Islet of Langerhans (tissue), 1 donor: Measurements from ENCODE around the gene EYA4.

ENCODE experiments used
- FAIRE-seq: peaks from one replicate; lab custom pipeline; 2011; peaks lifted over from hg19 to GRCh38; lab: Jason Lieb, UNC

Gene EYA4

DNA sequence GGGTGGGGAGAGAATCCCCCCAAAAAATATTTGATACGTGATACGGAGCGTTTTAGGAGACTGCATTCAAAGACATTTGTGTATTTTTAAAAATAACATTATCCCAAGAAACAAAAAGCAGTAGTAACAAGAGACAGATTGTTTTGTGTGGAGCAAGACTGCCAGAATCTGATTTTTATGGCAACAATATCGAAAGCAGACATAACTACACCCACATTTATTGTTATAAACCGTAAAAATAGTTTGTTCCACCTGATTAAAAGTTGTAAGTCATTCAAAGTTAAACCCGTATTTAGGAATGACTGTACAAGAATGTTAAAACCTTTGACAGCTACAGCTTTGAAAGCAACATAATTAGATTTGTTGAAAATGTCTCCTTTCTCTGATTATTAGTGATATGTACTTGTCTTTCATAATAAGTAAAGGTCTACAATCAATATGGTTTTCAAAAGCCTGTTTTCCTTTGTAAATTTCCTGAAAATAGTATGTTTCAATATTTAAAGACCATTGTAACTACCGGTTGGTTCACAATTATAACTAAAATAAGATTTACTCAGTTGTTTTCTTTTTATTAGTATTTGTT lies 2.7 kb downstream of the EYA4 start:
- no peak for FAIRE-seq

DNA sequence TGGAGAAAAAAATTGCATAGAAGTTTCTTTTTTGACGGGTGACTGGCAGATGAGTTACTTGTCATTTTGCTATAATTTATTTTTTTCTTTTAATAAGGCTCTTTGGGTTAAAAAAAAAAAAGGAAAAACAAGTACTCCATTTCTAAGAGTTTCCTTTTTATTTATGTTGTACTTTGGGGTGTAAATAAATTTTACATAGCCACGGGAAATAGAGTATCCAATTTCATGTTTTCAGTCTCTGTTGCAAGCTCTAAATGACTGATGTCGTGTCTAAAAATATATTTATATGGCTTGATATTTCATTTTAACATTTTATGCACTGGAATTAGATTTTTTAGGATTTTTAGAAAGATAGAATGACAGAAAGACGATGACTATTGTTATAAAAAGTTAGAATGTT lies 3.4 kb downstream of the EYA4 start:
- FAIRE-seq: no peak

DNA sequence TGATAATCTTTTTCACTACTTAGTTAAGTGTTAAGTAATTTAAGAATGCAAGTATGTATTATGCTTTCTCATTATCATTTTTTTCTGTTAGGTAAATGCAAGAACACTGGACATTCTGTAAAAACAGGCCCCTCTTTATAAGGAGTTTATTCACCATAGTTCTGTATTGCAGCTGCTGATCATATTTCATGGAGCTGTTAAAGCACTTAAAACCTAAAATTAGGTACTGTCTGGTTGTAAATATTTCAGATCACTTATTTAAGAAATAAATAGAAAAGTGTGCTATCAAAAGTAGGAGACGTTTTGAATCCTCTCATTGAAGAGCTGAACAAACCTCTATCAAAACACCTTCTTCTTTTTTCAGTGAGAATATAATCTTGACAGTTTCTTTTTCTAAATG lies 3.9 kb downstream of the EYA4 start:
- no peak for FAIRE-seq

DNA sequence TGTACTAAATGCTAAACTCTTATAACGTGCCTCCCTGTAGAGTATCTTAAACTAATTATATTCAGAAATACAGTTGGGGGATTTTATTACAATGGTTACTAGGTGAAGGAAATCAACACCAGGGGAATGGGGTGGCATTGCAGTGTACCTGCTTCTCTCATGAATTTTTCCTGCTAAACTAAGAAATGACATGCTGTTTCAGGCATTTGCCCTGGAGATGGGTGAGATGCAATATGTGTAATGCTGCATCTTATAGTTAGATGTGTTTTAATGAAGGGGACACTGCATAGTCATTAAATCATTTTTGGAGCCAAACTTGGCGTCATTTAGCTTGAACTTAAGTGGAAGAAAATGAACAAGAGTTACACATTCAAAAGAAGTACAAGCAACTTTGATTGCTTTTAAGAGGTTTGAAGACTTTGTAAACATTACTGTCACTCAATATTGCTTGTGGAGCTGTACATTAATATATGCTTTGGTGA lies 4.3 kb downstream of the EYA4 start:
- FAIRE-seq: no peak

DNA sequence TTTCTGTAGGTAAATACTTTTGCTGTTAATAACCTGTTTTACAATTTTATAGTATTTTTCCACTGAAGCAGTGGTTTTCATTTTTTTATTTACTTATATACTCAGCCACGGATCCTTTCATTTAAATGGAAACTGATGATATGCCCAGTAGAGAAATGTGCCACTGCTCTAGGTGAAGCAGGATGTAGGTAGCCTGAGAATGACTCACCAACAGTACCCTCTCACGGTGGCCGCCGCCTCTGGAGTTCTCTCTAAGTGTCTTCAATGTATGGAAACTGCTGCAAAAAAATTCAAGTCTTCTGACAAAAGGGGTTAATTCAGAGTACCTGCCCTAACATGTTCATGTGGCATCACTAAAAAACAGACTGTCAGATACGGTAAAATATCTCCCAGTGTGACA lies 6.4 kb downstream of the EYA4 start:
- FAIRE-seq: no peak

DNA sequence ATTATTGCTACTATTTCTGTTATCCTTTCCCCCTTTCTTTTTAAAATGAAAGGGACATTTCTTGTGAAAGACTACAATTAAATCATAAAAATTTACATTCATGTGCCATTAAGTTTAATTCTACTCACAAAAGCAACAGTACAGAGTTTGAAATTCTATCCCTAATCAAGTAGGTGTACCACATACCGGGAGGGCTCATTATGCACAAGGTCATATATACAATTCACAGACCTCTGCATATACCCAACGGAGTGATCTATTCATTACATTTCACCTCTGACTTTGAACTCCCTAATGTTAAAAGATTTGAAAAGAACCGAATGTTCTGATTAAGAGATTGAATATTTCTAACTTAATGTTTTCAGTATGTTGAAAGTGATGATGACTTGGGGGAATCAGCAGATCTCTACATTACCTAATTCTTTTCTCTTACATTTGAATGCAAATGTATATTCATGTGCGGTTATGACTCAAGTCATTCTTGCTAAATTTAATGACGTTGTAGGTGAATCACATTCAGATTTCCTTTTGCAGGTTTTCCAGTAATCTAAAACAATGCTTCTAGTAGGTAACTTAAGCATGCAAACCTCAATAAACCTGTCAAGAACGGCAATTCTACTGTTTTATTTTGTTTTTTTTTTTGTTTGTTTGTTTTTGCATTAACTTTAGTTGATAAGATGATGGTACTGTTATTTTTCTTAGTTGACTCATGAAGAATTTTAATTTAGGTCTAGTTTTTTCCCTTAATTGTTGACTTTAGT lies 7.3 kb downstream of the EYA4 start:
- no peak for FAIRE-seq

DNA sequence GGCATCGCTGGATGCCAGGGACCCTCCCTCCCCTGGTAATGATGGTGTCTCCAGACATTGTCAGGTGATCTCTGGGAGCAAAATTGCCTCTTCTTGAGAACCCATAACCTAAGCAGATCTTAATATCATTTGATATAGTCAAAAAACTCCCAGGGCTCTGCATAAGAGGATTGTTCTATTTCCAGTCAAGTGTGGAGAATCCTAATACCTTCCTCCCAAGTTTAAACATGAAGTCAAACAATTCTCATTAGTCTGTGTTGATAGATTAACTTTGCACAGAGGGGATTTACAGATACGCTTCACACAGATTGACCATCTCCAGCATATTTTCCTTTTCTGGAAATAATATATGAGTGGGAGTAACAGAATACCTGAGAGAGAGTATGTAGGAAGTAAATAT lies 10.5 kb downstream of the EYA4 start:
- no peak for FAIRE-seq

DNA sequence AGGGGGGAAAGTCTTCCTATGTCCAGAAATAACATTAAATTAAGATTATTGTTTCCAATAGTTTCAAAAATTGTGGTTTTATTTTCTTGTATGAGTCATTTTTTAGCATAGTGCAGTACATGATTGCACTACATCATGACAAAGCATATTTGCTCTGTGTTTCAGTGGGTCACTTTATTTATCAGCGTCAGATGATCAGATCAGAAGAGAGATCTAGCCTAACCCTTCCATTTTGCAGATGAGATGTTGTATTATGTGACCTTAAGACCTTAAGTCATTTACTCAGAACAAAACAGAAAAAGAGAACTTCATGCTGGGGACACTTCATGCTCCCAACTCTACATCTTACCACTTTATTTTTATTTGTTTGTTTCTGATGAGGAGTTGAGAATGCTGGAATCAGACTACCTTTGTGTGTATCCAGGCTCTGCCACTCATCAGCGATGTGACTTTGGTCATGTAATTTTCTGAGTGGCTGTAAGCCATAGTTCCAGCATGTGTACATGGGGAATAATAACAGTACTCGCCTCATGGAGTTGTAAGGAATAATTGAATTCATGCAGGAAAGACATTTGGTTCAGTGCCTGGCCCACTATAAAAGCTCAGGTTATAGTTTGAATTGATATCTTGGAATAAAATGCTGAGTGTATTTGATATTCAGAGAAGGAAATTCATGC lies 13.5 kb downstream of the EYA4 start:
- FAIRE-seq: no peak

DNA sequence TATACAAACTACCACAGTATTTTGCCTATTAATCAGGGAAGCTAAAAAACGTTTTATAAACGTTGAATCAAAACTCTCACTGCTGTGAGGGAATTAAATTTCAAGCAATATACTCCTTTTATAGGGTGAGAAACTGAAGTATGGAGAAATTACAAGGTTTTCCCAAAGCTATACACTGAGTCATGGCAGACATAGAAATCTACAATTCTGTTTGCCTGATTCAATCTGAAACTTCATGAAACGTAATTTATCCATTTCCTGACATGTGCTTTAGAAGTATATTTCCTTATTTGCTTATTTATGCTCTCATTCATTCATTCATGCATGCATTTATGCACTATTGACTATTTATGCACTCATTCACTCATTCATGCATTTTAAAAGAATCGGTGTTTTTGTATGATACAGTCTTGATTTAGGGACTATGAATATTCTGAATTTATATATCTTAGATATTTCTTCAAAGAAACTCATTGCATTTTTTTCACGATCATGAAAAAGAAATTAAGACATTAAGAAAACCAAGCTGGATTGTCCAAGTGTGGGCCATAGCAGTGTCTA lies 16.5 kb downstream of the EYA4 start:
- FAIRE-seq: no peak

DNA sequence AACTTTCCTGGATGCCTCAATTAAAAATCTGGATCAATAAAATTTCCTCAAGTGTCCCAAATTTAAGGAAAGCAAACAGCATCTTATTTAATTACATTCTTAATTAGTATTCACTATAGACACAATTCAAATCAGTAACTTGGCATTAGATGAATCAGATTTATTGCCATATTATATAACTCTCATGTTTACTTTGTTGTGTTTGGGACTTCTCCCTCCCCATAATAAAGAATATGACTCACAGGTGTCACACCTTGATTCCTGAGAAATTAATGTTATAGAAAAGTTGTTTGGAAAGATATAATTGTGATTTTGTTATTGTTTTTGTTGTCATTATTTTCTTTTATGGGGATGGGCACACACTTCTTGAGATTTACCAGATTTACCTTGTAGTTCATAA lies 18.4 kb downstream of the EYA4 start:
- FAIRE-seq: no peak

DNA sequence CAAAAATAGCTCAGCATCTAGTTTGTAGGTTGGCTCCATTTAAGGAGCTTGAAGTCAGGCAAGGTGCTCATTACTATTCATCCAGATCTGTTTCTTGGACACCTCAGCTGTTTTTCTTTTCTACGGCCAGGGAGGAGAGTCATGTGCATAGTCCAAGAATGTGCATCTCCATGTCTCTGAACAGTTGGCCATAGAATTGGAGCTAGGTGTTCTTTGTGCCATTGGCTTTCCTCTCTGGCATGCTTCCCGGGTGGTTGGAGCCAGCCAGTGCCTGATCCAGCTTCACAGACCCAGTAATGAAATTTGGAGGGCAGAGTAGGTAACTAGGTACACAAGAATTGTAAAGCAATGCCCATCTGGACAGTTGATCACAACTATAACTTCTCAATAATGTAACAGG lies 21.6 kb downstream of the EYA4 start:
- no peak for FAIRE-seq

DNA sequence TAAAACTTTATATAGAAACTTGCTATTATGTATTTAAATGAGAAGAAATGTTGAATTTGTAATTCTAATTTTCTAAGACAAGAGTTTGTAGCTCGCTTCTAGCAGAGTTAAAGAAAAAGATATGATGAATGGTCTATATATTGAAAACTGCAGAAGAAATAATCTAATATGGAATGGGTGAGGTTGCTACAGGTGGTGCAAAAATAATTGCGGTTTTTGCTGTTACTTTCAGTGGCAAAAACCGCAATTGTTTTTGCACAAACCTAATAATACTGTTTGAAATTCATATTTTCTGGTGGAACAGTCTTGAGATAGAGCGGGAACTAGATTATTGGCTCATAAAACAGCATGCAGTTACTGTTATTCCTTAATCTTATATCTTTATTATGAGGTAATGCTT lies 23.9 kb downstream of the EYA4 start:
- FAIRE-seq: no peak

DNA sequence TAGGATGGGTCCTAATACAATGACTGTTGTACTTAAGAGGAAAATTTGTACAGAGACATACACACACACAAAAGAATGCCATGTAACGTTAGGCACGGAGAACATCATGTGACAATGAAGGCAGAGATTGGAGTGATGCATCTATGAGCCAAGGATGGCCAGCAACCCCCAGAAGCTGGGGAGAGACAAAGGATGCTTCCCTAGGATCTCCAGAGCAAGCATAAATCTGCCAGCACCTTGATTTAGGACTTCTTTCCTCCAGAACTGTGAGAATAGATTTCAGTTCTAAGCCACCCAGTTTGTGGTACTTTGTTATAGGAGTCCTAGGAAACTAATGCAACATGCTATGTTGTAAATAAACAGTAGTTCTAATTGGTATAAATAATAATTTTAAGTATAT lies 25.0 kb downstream of the EYA4 start:
- FAIRE-seq: no peak

DNA sequence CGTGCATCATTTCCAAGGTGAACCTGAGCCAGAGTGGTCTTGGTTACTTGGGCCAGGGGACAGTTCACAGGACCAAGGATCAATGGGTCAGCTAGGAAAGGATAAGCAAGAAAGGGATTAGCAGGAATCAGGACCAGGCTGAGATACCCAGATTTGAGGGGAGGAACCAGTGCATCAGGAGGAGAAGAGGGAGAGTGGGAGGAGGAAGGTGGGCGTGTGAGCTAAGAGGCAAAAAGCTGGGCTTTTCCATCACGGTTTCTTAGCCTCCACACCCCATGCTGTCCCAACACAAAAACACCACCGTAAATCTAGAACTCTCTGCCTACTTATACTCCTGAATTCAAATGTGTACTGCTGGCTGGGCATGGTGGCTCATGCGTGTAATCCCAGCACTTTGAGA lies 27.5 kb downstream of the EYA4 start:
- no peak for FAIRE-seq

DNA sequence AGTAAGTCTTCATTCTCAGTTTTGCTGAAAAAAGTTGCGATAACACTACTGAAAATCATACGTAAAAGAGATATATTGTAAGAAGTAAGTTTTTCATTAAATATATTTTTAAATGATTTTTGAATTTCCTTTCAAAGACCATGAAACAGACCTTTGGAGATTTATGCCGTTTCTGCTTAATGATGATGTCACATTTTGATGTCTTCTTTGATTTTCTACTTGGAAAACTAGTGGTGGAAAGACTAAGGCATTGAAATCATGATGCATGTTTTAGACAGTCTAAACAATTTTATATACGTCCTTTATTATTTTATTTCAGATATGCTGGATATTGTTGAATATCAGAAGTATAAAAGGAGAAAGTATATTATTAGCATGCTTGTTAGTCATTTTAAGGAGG lies 33.7 kb downstream of the EYA4 start:
- no peak for FAIRE-seq

DNA sequence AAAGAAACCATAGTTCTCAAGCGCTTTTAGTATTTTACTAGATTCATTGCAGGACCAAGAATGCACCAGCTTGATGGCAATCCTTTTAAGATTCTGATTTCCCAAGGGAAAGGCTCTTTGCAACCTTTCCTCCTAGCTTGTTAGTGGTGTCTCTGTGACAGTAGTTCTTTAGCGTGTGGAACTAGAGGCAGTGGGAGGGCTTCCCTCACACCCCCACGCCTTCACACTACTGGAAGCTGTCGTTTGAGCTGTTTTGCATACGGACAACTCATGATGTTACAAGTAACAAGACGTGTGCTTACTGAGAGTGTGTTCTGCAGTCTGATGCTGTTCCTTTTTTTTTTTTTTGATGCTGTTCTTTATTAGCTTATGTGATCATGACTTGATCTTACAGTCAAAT lies 34.1 kb downstream of the EYA4 start:
- FAIRE-seq: no peak

DNA sequence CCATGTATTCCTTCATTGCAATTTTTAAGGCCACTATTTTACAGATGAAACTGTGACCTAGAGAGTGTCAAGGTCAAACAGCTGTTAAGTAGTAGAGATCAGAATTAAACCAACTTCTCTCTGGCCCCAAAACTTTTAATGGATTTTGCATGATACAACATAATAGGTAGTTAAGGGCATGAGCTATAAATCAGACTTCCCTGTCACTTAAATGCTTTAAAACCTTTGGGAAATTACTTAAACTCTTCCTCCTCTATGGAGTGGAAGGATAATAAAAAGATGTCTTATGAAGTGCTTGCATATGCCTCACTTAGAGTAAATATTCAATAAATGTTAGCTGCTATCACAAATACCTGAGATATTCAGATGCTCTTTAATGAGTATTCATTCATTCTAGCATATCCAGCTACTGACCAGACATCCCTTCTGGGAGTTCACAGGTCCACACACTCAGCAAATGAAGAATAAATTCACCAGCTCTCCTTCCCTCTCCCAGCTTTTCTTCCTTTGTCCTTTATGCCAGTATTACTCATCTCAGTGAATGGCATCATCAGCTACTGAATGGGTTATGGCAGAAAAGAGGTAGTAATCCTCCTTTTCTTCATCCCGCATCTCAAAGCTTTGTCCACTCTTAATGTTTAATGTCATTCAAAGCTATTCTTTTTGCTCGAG lies 36.2 kb downstream of the EYA4 start:
- FAIRE-seq: no peak

DNA sequence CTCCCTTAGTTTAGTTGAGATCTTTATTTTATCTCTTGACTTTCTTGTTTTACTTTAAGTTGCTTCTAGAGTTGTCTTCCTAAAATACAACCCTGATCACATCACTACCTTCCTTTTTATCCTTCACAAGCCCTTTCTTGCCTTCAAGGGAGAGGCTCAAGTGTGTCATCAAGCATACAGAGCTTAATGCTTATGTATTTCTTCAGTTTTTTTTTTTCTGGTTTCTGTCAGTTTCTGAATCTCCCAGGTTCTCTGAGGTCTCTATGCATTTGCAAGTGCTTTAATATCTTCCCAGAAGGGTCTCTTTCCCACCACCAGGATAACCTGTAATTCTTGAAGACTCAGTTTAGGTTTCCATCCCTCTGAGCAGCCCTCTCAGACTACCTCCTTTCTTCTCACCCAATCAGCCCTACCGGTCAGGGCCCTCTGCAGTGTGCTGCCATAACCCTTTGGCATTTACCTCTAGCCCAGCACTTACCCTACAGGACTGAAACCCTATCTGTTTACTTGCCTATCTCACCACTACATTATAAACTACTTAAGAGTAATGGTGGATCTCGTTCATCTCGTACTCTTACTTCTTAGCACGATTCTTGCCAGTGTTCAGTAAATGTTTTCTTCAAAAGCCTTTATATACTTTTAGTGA lies 36.9 kb downstream of the EYA4 start:
- FAIRE-seq: no peak

DNA sequence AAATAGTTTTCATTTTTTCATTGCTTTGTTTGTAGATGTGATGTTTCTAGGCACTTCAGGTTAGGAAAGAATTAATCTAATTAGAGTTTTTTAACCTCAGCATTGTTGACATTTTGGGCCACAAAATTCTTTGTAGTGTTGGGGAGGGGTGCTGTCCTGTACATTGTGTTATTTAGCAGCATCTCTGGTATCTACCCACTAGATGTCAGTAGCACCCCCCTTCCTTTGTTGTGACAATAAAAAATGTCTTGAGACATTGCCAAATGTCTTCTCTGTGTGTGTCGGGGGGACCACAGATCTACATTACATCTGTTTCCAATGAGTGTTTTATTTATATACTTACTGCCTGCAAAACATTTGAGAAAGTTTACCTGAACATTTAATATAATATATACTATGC lies 45.6 kb downstream of the EYA4 start:
- FAIRE-seq: no peak

DNA sequence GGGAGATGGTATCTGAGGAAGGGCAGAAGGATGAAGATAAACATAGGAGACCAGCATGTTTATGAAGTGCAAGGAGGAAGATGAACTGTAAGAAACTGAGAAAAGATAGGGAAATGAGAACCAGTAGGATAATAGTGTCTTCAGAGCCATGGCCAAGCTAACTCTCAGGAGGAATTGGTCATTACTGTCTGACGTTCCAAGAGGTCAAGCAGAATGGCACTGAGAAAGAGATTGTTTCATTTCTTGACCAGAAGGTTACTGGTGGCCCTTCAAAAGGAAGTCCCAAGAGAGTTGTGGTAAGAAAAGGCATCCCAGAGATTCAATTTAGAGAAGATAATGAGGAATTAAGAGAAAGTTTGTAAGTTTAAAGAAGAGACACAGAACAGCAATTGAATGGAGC lies 47.5 kb downstream of the EYA4 start:
- FAIRE-seq: no peak

DNA sequence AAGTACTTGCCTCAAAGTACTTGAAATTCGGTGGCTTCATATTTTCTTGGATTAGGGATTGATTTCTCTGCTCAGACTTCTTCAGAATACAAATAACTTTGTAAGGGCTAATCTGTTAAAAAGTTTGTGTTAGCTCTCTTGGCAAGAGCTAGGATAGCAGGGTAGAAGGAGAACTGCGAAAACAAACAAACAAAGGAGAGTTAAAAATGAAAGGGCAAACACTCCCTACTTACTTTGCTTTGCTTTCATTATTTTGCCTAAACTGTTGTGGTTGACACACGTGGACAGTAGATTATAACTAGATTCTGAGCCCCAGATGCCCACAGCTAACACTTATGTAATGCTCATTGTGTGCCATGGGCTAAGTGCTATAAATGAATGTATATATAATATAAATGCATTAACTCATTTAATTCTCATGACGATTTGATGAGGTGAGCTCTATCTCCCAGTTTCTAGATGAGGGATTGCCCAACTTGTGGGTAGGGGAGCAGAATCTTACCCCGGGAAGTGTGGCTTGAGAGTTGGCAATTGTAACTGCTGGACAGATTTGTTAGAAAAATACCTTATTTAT lies 48.7 kb downstream of the EYA4 start:
- no peak for FAIRE-seq

DNA sequence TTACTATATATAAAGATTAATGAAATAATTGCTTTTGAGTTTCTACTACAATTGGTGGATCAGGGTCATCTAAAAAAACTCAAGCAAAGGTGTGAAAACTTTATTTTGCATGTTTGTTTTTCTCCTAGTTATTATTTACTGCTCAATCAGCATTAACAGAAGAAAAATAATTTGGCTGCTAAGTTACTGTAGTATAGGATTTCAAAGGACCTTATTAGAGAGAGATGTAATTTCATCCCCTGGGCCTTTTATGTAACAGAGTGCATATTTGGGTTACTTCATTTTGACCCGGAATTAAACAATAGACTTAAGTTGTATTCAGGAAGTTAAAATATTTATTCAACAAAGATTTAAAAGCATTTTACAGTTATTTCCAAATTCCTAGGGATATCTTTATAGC lies 49.8 kb downstream of the EYA4 start:
- no peak for FAIRE-seq
